ENCODE results near the gene SEC14L3.

DNA sequence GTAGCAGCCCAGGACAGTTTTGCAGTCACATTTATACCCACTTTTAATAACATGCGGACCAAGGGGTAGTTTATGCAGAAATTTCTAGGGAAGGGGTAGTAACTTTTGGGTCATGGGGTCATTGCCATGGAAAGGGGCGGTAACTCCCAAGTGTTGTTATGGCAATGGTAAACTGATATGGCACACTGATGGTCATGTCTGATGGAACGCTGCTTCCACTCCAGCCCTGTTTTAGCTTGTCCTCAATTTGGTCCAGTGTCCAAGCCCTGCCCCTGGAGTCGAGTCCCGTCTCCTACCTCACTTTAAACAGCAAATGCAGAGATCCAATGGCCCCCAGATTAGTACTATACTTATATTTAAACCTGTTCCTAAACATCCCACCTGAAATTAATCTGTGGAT, 44.9 kb upstream of the SEC14L3 start:
- no peak for TF ChIP-seq JUN (CRISPR knock-in tag; IDR thresholded peaks at IDR 0.05)
- TF ChIP-seq ZNF396 (CRISPR knock-in tag; IDR thresholded peaks at IDR 0.05; ENCODE audit: borderline replicate concordance) = no peak

All from WTC11 (cell line).